22Rv1 (cell line): ENCODE data around the gene R3HDML.

Experiments used
- ZFX ChIP-seq: fragments of 450-650 bp; IDR thresholded peaks from 2 replicates; pipeline ENCODE4 v1.6.1; 2017; ENCODE audit warnings: antibody characterized with exemption, borderline replicate concordance
- TF ChIP-seq, protein P1 (sequence below): fragments of 450-650 bp; IDR thresholded peaks from 2 replicates; pipeline ENCODE4 v1.5.1; 2017; ENCODE audit warnings: mild to moderate bottlenecking

GRCh38 chr20:44358776-44359175 is 21.9 kb downstream of the R3HDML start:
- TF ChIP-seq, protein P1, sequence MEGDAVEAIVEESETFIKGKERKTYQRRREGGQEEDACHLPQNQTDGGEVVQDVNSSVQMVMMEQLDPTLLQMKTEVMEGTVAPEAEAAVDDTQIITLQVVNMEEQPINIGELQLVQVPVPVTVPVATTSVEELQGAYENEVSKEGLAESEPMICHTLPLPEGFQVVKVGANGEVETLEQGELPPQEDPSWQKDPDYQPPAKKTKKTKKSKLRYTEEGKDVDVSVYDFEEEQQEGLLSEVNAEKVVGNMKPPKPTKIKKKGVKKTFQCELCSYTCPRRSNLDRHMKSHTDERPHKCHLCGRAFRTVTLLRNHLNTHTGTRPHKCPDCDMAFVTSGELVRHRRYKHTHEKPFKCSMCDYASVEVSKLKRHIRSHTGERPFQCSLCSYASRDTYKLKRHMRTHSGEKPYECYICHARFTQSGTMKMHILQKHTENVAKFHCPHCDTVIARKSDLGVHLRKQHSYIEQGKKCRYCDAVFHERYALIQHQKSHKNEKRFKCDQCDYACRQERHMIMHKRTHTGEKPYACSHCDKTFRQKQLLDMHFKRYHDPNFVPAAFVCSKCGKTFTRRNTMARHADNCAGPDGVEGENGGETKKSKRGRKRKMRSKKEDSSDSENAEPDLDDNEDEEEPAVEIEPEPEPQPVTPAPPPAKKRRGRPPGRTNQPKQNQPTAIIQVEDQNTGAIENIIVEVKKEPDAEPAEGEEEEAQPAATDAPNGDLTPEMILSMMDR = no peak
- TF ChIP-seq ZFX = no peak
